ENCODE results near the gene PPM1H. TPM values are rescaled to one million over a fixed set of nuclear protein-coding genes. Genes with fewer than 3 reads are reported as not detected.

Gene PPM1H
- total RNA-seq, 1 experiment from 2014 or later = 37.1 TPM

GRCh38 chr12:62977883-62978282, 42.9 kb upstream of the PPM1H start (continued):
- TF ChIP-seq E2F4 (CRISPR knock-in tag; IDR thresholded peaks at IDR 0.05; ENCODE audit: borderline replicate concordance, low read depth) (no peak), USF1 (CRISPR knock-in tag; IDR thresholded peaks at IDR 0.05) (no peak), ELF4 (CRISPR knock-in tag; IDR thresholded peaks at IDR 0.05; ENCODE audit: low read depth) (no peak), FOXK1 (CRISPR knock-in tag; IDR thresholded peaks at IDR 0.05) (no peak), ZNF425 (CRISPR knock-in tag; conservative IDR thresholded peaks at IDR 0.05) (no peak), OVOL2 (CRISPR knock-in tag; IDR thresholded peaks at IDR 0.05; ENCODE audit: borderline replicate concordance) (no peak), E2F5 (CRISPR knock-in tag; IDR thresholded peaks at IDR 0.05) (no peak)

GRCh38 chr12:62977418-62977817, 42.5 kb upstream of the PPM1H start:
- CTCF ChIA-PET = no interaction called here
- H3K27me3 Mint-ChIP-seq (ENCODE audit: low read depth) = peaks cover 11% of the 10 kb centered on the region
- TF ChIP-seq NR3C1 (CRISPR knock-in tag; conservative IDR thresholded peaks at IDR 0.05; ENCODE audit: low read depth) = no peak
- TF ChIP-seq ZNF532 (CRISPR knock-in tag; IDR thresholded peaks at IDR 0.05; ENCODE audit: borderline replicate concordance) = no peak
- no peak for TF ChIP-seq OVOL2 (CRISPR knock-in tag; IDR thresholded peaks at IDR 0.05; ENCODE audit: borderline replicate concordance)
- no peak for TF ChIP-seq NFYB (CRISPR knock-in tag; conservative IDR thresholded peaks at IDR 0.05; ENCODE audit: low read depth)
- TF ChIP-seq HMGA2 (CRISPR knock-in tag; IDR thresholded peaks at IDR 0.05) = no peak
- TF ChIP-seq ZNF416 (CRISPR knock-in tag; IDR thresholded peaks at IDR 0.05) = no peak
- TF ChIP-seq ZNF512 (CRISPR knock-in tag; IDR thresholded peaks at IDR 0.05; ENCODE audit: borderline replicate concordance) = no peak
- no peak for TF ChIP-seq FOXJ3 (CRISPR knock-in tag; IDR thresholded peaks at IDR 0.05; ENCODE audit: borderline replicate concordance)
- no peak for TF ChIP-seq E2F4 (CRISPR knock-in tag; IDR thresholded peaks at IDR 0.05; ENCODE audit: borderline replicate concordance, low read depth)
- no peak for TF ChIP-seq FOXK1 (CRISPR knock-in tag; IDR thresholded peaks at IDR 0.05)
- TF ChIP-seq CREM (CRISPR knock-in tag; IDR thresholded peaks at IDR 0.05) = no peak
- no peak for TF ChIP-seq MXD4 (CRISPR knock-in tag; IDR thresholded peaks at IDR 0.05; ENCODE audit: borderline replicate concordance)
- TF ChIP-seq RORB (CRISPR knock-in tag; IDR thresholded peaks at IDR 0.05) = no peak
- no peak for TF ChIP-seq PRRX2 (CRISPR knock-in tag; IDR thresholded peaks at IDR 0.05)
- TF ChIP-seq CBFB (CRISPR knock-in tag; IDR thresholded peaks at IDR 0.05; ENCODE audit: low read depth) = no peak
- TF ChIP-seq TEAD1 (CRISPR knock-in tag; IDR thresholded peaks at IDR 0.05) = no peak
- no peak for TF ChIP-seq FOXP1 (CRISPR knock-in tag; IDR thresholded peaks at IDR 0.05; ENCODE audit: borderline replicate concordance)
- TF ChIP-seq TCF7 (CRISPR knock-in tag; IDR thresholded peaks at IDR 0.05; ENCODE audit: low read depth) = no peak
- no peak for TF ChIP-seq ATF6 (CRISPR knock-in tag; IDR thresholded peaks at IDR 0.05)

More at GRCh38 chr12:62977418-62977817, 42.5 kb upstream of the PPM1H start:
- Mint-ChIP-seq H3K4me3 (no peak overlapping the region), H3K4me1 (no peaks in the 10 kb centered on the region), H3K9me3 (no peaks in the 10 kb centered on the region), H3K36me3 (no peaks in the 10 kb centered on the region), H3K27ac (no peak overlapping the region)
- DNase-seq (ENCODE audit: low spot score) (no peak), ATAC-seq (no peak)
- POLR2A ChIA-PET = no interaction called here

All from WTC11 (cell line).